HG02840 (cell line): ENCODE measurements around the gene ATP10A.

Experiments
- ATAC-seq: cut with Tn5 transposase; IDR thresholded peaks from one replicate; pipeline ENCODE4 v1.9.1; 2021; ENCODE audit warnings: mild to moderate bottlenecking, moderate library complexity, moderate number of reproducible peaks; ENCODE audit not compliant: unreplicated experiment, low FRiP score

ATP10A gene

GRCh38 chr15:25797936-25798901, 64.9 kb downstream of the ATP10A start:
- no peak for ATAC-seq

- no peak for ATAC-seq
Measured at GRCh38 chr15:25797511-25797935, 65.6 kb downstream of the ATP10A start.

DNA sequence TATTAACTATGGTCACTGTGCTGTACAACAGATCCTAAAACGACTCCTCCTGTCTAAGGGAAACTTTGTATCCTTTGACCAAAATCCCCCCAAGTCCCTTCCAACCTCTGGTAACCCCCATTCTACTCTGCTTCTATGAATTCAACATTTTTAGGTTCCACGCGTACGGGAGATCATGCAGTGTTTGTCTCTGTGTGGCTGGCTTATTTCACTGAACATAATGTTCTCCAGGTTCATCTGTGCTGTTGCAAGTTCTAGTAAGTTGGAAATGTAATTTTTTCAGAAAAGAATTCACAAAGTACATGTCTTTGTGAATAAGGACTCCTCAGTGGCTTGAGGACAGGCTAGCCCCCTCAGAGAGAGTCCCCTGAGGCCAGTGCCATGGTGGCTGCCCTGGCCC, 66.1 kb downstream of the ATP10A start:
- ATAC-seq, result no peak

- no peak for ATAC-seq
Measured at GRCh38 chr15:25796395-25796794, 66.7 kb downstream of the ATP10A start.

DNA sequence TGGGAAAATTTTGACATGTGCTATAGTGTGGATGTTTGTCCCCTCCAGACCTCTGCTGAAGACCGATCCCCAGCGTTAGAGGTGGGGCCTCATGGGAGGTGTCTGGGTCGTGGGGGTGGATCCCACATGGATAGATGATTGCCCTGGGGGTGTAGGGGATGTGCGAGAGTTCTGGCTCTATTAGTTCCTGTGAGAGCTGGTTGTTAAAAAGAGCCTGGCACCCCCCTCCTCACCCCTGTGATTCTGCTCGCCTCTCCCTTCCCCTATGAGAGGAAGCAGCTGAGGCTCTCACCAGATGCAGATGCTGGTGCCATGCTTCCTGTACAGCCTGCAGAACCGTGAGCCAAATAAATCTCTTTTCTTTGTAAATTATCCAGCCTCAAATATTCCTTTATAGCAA, 67.4 kb downstream of the ATP10A start:
- ATAC-seq, result no peak

DNA sequence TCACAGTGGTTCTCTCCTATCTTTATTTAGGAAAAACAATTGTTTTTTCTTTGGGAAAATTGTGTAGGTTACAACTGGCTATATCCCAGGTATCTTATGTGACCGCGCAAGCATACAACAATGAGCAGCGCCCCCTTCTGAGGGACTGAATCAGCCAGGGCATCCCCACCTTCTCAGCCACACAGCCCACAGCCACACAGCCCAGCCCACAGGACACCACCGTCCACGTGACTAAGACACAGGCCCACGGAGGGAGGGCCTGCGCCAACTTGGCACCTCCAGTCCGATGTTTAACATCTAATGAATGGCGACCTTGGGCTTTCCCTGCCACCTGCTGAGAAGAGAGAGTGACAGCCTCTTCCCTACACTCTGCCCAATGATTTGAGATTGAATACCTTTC, 68.1 kb downstream of the ATP10A start:
- no peak for ATAC-seq

DNA sequence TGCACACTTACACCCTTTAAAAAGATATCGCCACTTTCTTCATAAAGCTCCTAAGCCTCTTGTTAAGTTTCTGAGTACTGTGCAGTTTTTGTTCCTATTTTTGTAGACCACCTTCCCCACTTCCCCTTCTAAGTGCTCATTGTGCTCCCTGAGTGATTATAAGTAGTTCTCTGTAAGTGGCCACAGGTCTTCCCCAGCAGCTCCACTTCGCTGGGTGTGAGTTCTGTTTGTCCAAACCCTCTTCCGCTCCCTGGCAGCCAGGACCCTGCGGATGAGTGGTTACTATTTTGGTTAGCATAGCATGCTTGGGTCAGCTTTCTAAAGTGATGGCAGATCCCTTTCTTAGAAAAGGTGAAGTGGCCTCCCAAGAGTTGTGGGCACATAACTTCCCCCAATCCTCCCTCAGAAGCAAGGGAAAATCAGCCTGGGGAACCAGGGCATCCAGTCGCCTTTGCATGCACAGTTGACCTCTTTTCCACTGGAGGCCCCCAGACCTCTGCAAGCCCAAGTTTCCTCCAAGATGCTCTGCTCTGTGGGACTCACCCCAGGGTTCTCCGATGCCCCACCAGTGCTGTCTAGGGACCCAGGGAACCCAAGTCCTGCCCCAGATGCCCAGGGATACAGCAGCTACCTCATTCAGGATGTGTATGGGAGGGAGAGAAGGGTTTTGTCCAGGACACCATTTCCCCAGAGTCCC, 69.6 kb downstream of the ATP10A start:
- ATAC-seq, result no peak

DNA sequence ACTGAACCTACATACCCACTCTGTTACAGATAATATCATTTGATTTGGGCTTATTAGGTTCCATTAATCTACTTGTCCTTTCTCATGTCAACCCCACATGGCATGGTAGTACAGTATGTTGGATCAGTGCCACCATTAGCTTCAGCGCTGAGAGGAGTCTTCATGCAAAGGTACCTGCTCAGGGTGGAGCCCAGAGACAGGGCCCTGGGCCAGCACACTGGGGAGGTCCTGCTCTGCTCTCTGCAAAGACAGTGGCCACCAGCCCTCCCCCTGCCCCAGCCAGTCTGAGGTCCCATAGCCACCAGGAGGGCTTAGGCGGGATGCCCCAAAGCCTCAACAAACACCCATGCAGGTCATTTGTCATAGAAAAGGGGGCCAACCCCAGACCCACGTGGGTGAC, 71.0 kb downstream of the ATP10A start:
- no peak for ATAC-seq

GRCh38 chr15:25790000-25790660, 73.0 kb downstream of the ATP10A start:
- no peak for ATAC-seq

GRCh38 chr15:25789616-25789999, 73.5 kb downstream of the ATP10A start:
- ATAC-seq, result no peak

DNA sequence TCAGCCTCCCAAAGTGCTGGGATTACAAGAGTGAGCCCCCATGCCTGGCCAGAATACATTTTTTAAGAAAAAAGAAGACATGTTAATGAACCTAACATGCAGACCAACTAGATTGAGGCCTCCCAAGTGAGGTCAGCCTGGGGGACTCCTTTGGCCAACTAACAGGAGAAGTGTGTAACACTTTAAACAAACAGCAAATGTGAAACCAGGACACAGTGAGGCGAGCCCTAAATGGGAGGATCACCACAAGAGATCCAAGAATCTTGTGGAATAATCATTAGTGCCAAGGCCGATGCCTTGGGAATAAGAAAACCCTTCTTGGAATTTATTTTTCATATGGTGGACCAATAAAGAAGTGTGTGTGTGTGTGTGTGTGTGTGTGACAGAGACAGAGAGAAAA, 73.9 kb downstream of the ATP10A start:
- ATAC-seq, result no peak

GRCh38 chr15:25787855-25788520, 75.1 kb downstream of the ATP10A start:
- ATAC-seq, result no peak

GRCh38 chr15:25787381-25787780, 75.7 kb downstream of the ATP10A start:
- no peak for ATAC-seq

GRCh38 chr15:25786040-25786439, 77.1 kb downstream of the ATP10A start:
- no peak for ATAC-seq

- ATAC-seq, result no peak
Measured at GRCh38 chr15:25785641-25786025, 77.5 kb downstream of the ATP10A start.

GRCh38 chr15:25784876-25785640, 78.1 kb downstream of the ATP10A start:
- no peak for ATAC-seq

DNA sequence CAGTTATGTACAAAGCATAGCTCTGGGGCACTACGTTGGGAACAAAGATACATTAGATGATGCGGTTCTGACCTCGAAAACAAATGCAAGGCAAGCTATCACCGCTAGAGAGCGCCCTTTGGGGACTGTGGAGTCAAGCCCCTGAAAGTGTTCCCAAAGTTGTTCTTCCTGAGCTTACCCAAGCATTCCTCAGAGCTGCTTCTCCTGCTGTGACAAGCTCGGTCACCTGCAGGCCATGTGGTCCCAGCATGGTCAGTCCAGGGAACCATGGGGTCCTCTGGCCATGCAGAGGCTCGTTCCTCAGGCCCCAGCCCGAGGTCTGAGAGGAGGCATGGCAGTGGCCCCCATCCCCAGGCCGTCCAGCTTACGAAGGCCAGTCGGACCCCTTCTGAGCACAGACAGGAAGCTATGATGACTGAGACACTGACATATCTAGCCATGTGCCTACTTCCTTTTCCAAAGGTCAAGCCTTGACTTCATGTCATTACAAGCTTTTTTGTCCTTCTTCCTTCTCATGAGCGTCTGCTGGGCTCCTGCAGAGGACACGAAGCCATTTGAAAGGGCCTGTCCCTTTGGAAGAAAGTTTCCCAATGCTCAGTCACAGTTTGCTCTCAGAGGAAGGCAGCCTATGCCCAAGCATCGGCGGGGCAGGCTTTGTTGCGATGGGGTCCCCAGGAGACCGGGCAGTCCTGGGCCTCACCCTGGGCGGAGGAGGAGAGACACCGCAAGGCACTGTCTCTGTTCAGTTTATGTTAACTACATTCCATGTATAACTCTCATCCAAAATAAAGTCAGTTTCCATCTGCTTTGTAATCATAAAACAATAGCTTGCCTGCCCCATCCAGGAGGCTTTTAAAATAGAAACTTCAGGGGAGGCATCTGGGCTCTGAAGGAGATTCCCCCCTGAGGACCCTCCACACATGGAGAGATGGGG, 79.3 kb downstream of the ATP10A start:
- ATAC-seq, result no peak

GRCh38 chr15:25783134-25783533, 80.0 kb downstream of the ATP10A start:
- ATAC-seq, result no peak
